Chondrocyte (in vitro differentiated cells): ENCODE results near the gene SNED1. TPM values are rescaled to one million over a fixed set of nuclear protein-coding genes. Genes with fewer than 3 reads are reported as not detected.

Source experiments
- DNase-seq: peaks from one replicate; pipeline ENCODE4 v3.0.0; 2021; ENCODE audit warnings: mixed read lengths, low spot score
- H3K27ac Mint-ChIP-seq: one replicate; pipeline ENCODE4 v1.8.0; 2021; ENCODE audit warnings: mild to moderate bottlenecking, moderate library complexity, mixed read lengths; ENCODE audit not compliant: unreplicated experiment
- H3K27me3 Mint-ChIP-seq: 2 replicates; pipeline ENCODE4 v1.8.0; 2021; ENCODE audit warnings: low read depth, mixed read lengths
- H3K36me3 Mint-ChIP-seq: 2 replicates; pipeline ENCODE4 v1.8.0; 2021; ENCODE audit warnings: low read depth, mixed read lengths
- H3K4me1 Mint-ChIP-seq: 2 replicates; pipeline ENCODE4 v1.8.0; 2021; ENCODE audit warnings: low read depth, mild to moderate bottlenecking, mixed read lengths
- H3K4me3 Mint-ChIP-seq: one replicate; pipeline ENCODE4 v1.8.0; 2021; ENCODE audit warnings: mild to moderate bottlenecking, moderate library complexity, mixed read lengths; ENCODE audit not compliant: unreplicated experiment
- H3K9me3 Mint-ChIP-seq: 2 replicates; pipeline ENCODE4 v1.8.0; 2021; ENCODE audit warnings: low read depth, mixed read lengths
- CTCF ChIP-seq: fragments of 200-600 bp; sonication (generic); IDR thresholded peaks from 2 replicates; pipeline ENCODE4 v1.5.0; 2021; ENCODE audit warnings: antibody characterized with exemption, mild to moderate bottlenecking, moderate library complexity
- total RNA-seq: library from RNA; stranded (reverse); gene quantifications from 3 replicates; pipeline ENCODE4 v1.2.1, GENCODE V29; 2021

Gene SNED1
- total RNA-seq, 1 donor from 2014 or later: 1.9 TPM

- Mint-ChIP-seq H3K4me3 (no peak overlapping the region), H3K27ac (no peak overlapping the region), H3K27me3 (no peaks in the 10 kb centered on the region), H3K9me3 (peaks cover 11% of the 10 kb centered on the region), H3K36me3 (peaks cover 10% of the 10 kb centered on the region), H3K4me1 (no peaks in the 10 kb centered on the region)
- TF ChIP-seq CTCF: no peak
- DNase-seq: no peak
Measured at GRCh38 chr2:241081190-241081642, 82.8 kb downstream of the SNED1 start.

GRCh38 chr2:241081643-241082340, 83.4 kb downstream of the SNED1 start:
- Mint-ChIP-seq H3K4me3 (no peak overlapping the region), H3K4me1 (no peaks in the 10 kb centered on the region), H3K27ac (no peak overlapping the region), H3K9me3 (peaks cover 11% of the 10 kb centered on the region), H3K36me3 (peaks cover 16% of the 10 kb centered on the region), H3K27me3 (no peaks in the 10 kb centered on the region)
- no peak for DNase-seq
- TF ChIP-seq CTCF: no peak

- Mint-ChIP-seq H3K27me3 (no peaks in the 10 kb centered on the region), H3K4me3 (no peak overlapping the region), H3K9me3 (peaks cover 11% of the 10 kb centered on the region), H3K27ac (no peak overlapping the region), H3K36me3 (peaks cover 19% of the 10 kb centered on the region), H3K4me1 (no peaks in the 10 kb centered on the region)
- no peak for DNase-seq
- no peak for TF ChIP-seq CTCF
Measured at GRCh38 chr2:241082341-241083090, 84.1 kb downstream of the SNED1 start.

GRCh38 chr2:241083091-241083415, 84.6 kb downstream of the SNED1 start:
- Mint-ChIP-seq H3K4me1 (no peaks in the 10 kb centered on the region), H3K27me3 (no peaks in the 10 kb centered on the region), H3K4me3 (no peak overlapping the region), H3K27ac (no peak overlapping the region), H3K36me3 (peaks cover 25% of the 10 kb centered on the region), H3K9me3 (peaks cover 11% of the 10 kb centered on the region)
- DNase-seq: no peak
- TF ChIP-seq CTCF: no peak

- Mint-ChIP-seq H3K4me1 (no peaks in the 10 kb centered on the region), H3K9me3 (peaks cover 11% of the 10 kb centered on the region), H3K36me3 (peaks cover 36% of the 10 kb centered on the region), H3K4me3 (no peak overlapping the region), H3K27ac (no peak overlapping the region), H3K27me3 (no peaks in the 10 kb centered on the region)
- no peak for DNase-seq
- TF ChIP-seq CTCF: no peak
Measured at GRCh38 chr2:241084856-241085444, 86.5 kb downstream of the SNED1 start.
